Endothelial cell (in vitro differentiated cells): ENCODE results near the gene PLCB2. TPM values are rescaled to one million over a fixed set of nuclear protein-coding genes. Genes with fewer than 3 reads are reported as not detected.

Experiments used
- DNase-seq: peaks from one replicate; pipeline ENCODE4 v3.0.0; 2021; ENCODE audit warnings: low spot score
- H3K27ac Mint-ChIP-seq: one replicate; pipeline ENCODE4 v1.8.0; 2021; ENCODE audit warnings: mixed read lengths, inconsistent platforms; ENCODE audit not compliant: unreplicated experiment
- H3K27me3 Mint-ChIP-seq: one replicate; pipeline ENCODE4 v1.8.0; 2021; ENCODE audit warnings: mild to moderate bottlenecking, moderate library complexity, mixed read lengths, inconsistent platforms; ENCODE audit not compliant: unreplicated experiment
- H3K36me3 Mint-ChIP-seq: one replicate; pipeline ENCODE4 v1.8.0; 2021; ENCODE audit warnings: mild to moderate bottlenecking, low read depth, mixed read lengths, inconsistent platforms; ENCODE audit not compliant: unreplicated experiment
- H3K4me1 Mint-ChIP-seq: one replicate; pipeline ENCODE4 v1.8.0; 2021; ENCODE audit warnings: mild to moderate bottlenecking, mixed read lengths, inconsistent platforms; ENCODE audit not compliant: unreplicated experiment
- H3K4me3 Mint-ChIP-seq: one replicate; pipeline ENCODE4 v1.8.0; 2021; ENCODE audit warnings: mild to moderate bottlenecking, mixed read lengths, inconsistent platforms; ENCODE audit not compliant: unreplicated experiment
- H3K9me3 Mint-ChIP-seq: one replicate; pipeline ENCODE4 v1.8.0; 2021; ENCODE audit warnings: mixed read lengths, inconsistent platforms; ENCODE audit not compliant: unreplicated experiment
- total RNA-seq: library from RNA; stranded (reverse); fragmentation: NEBNext Ultra II Directional; extraction: Animal tissue kit (Norgen Biotek cat#: 25700); gene quantifications from one replicate; pipeline ENCODE4 v1.2.1, GENCODE V29; 2021; ENCODE audit not compliant: unreplicated experiment
- TF ChIP-seq, protein P1 (sequence below): fragments of 200-600 bp; sonication (generic); IDR thresholded peaks from one replicate; pipeline ENCODE4 v1.5.0; 2021; ENCODE audit warnings: antibody characterized with exemption; ENCODE audit not compliant: unreplicated experiment

Gene PLCB2
- total RNA-seq, 1 donor from 2014 or later, result 71.3 TPM

DNA sequence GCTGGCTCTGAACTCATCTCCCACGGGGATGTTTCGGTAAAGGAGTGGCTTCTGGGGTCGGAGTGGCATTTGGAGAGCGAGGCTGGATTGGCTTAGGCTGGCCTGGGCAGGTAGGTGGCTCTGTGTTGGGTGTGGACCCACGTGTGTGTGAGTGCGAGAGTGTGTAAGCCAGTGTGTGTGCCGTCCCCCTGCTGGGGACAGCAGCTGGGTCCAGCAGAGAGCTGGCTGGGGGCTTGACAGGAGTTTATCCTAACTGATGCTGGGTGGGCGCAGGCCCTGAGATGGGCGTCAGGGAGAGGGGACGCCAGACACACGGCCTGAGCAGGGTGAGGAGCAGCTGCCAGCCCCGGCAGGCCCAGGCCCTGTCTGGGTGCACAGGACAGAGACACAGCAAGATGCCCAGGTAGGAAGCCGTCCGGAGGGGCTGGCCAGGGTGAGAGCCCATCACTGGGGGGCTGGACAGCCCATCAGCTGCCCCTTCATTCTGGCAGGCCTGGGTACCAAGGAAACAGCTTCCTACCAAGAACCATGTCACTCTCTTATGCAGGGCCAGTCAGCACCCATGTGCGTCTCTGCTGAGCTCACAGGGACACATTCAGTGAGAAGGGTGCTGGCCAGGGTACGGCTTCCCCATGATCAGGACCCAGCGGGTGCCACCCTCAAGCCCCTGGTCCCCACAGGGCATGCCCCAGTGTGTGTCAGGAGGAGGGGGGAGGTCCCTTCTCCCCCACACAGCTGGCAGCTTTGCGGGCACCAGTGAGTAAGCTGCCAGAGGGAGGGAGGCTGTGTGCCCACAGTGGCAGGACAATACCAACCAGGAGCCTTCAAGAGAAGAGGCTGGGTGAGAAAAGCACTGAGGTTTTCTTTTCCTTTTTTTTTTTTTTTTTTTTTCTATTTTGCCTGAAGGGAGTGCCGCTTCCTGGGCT, 67.8 kb downstream of the PLCB2 start:
- peaks cover 12% of the 10 kb centered on the region for H3K27me3 Mint-ChIP-seq
- H3K4me1 Mint-ChIP-seq, result peaks cover 15% of the 10 kb centered on the region
- no peak overlapping the region for H3K4me3 Mint-ChIP-seq
- no peaks in the 10 kb centered on the region for H3K36me3 Mint-ChIP-seq
- no peaks in the 10 kb centered on the region for H3K9me3 Mint-ChIP-seq
- TF ChIP-seq, protein P1, sequence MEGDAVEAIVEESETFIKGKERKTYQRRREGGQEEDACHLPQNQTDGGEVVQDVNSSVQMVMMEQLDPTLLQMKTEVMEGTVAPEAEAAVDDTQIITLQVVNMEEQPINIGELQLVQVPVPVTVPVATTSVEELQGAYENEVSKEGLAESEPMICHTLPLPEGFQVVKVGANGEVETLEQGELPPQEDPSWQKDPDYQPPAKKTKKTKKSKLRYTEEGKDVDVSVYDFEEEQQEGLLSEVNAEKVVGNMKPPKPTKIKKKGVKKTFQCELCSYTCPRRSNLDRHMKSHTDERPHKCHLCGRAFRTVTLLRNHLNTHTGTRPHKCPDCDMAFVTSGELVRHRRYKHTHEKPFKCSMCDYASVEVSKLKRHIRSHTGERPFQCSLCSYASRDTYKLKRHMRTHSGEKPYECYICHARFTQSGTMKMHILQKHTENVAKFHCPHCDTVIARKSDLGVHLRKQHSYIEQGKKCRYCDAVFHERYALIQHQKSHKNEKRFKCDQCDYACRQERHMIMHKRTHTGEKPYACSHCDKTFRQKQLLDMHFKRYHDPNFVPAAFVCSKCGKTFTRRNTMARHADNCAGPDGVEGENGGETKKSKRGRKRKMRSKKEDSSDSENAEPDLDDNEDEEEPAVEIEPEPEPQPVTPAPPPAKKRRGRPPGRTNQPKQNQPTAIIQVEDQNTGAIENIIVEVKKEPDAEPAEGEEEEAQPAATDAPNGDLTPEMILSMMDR, result no peak
- no peak for DNase-seq
- H3K27ac Mint-ChIP-seq, result no peak overlapping the region

DNA sequence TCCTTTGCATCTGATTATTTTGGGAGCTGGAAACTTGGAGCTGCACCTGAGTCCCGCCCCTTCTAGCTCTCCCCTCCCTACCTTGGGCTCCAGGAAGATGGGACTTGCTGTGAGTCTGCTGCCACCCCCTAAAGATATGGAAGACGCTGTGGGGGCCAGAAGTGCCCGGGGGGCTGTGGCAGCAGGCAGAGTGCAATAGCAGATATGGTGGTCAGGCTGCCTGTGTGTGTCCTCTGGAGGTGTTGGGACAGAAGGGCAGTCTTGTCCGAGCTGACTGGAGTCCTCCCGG, 68.4 kb downstream of the PLCB2 start:
- Mint-ChIP-seq H3K9me3 (no peaks in the 10 kb centered on the region), H3K36me3 (no peaks in the 10 kb centered on the region), H3K4me3 (no peak overlapping the region), H3K27me3 (peaks cover 12% of the 10 kb centered on the region), H3K4me1 (peaks cover 15% of the 10 kb centered on the region), H3K27ac (no peak overlapping the region)
- TF ChIP-seq, protein P1, result no peak
- no peak for DNase-seq

DNA sequence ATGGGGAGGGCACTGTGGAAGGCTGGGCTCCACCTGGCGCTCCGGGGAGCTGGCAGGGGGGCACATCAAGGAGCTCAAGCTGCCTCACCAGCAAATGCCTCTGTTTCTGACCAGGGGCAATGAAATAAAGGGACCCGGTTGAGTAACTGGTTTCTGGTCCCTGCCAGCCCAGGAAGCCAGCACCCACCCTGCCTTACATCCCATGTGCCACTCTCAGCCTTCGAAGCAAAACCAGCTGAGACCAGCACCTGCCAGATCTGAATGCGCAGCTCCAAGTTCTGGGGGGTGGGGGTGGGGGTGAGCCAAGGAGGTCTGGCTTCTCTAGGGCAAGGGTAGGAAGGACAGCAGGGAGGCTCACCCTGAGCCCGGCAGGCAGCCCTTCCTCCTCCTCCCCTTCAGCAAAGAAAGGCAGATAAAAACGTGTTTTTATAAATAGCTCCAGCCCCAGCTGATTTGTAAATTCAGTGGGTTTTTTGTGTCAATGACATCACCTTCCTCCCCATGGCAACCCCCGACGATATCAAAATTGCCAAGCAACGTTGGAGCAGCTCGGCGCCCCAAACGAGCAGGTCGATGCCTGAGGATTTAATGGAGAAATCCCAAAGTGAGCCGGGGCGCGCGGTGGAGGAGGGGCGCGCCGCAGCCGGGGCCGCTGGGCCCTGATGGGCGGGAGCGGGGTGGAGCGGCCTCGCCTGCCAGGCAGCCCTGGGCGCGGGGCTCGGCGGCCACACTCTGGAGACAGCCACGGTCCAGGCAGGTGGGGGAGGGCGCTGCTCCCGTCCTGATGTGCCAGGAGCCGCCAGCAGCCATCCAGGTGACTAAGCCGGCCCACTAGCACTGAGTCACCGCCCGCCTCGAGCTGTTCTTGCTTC, 69.0 kb downstream of the PLCB2 start, which contains the start of gene PAK6:
PAK6 (plus strand) TSS at position 532 of the 872 bp plus-strand sequence. CDS start 25,723 bp downstream, outside the sequence.
- H3K4me3 Mint-ChIP-seq, result peak within 1 kb of the TSS; percentile 68
- no peaks in the 10 kb centered on the region for H3K9me3 Mint-ChIP-seq
- H3K36me3 Mint-ChIP-seq, result no peaks in the 10 kb centered on the region
- H3K27ac Mint-ChIP-seq, result peak within 1 kb of the TSS; percentile 82
- peak; percentile 39 for DNase-seq
- peaks cover 12% of the 10 kb centered on the region for H3K27me3 Mint-ChIP-seq
- peaks cover 15% of the 10 kb centered on the region for H3K4me1 Mint-ChIP-seq
- TF ChIP-seq, protein P1, result no peak

Other genes with a start within 250 kb of the PLCB2 start
- gene BMF, start 199.1 kb downstream of the PLCB2 start, total RNA-seq, result 153 TPM
- gene BUB1B, start 146.9 kb downstream of the PLCB2 start, total RNA-seq, result 11.9 TPM
- 0.31 TPM for gene PAK6, start 68.9 kb downstream of the PLCB2 start, total RNA-seq
- gene ANKRD63, start 24.9 kb downstream of the PLCB2 start, total RNA-seq, result not detected
- 17.7 TPM for gene INAFM2, start 15.8 kb upstream of the PLCB2 start, total RNA-seq
- gene CCDC9B, start 33.0 kb upstream of the PLCB2 start, total RNA-seq, result 0.92 TPM
- not detected for gene PHGR1, start 43.1 kb upstream of the PLCB2 start, total RNA-seq
- 3.6 TPM for gene DISP2, start 50.3 kb upstream of the PLCB2 start, total RNA-seq
- 26.0 TPM for gene KNSTRN, start 74.8 kb upstream of the PLCB2 start, total RNA-seq
- gene IVD, start 97.9 kb upstream of the PLCB2 start, total RNA-seq, result 56.2 TPM
- gene BAHD1, start 133.0 kb upstream of the PLCB2 start, total RNA-seq, result 20.4 TPM
- 36.5 TPM for gene CHST14, start 163.0 kb upstream of the PLCB2 start, total RNA-seq